Esophagus muscularis mucosa (tissue), 3 donors: Measurements from ENCODE around the gene TUBB3.

Experiments used
- CTCF ChIP-seq, 3 experiments: fragments of 200-600 bp in 2 of 3; fragments of 450-650 bp in 1 of 3; sonication (generic) in 2 of 3; IDR thresholded peaks; one replicate each; pipeline ENCODE4 v1.5.1; 2017 to 2019; ENCODE audit warnings: antibody characterized with exemption in 3 of 3, mild to moderate bottlenecking in 2 of 3, moderate library complexity in 1 of 3
- POLR2A ChIP-seq: fragments of 450-650 bp; IDR thresholded peaks from one replicate; pipeline ENCODE4 v1.6.1; 2017; ENCODE audit warnings: antibody characterized with exemption, moderate library complexity, mild to moderate bottlenecking, low read depth

DNA sequence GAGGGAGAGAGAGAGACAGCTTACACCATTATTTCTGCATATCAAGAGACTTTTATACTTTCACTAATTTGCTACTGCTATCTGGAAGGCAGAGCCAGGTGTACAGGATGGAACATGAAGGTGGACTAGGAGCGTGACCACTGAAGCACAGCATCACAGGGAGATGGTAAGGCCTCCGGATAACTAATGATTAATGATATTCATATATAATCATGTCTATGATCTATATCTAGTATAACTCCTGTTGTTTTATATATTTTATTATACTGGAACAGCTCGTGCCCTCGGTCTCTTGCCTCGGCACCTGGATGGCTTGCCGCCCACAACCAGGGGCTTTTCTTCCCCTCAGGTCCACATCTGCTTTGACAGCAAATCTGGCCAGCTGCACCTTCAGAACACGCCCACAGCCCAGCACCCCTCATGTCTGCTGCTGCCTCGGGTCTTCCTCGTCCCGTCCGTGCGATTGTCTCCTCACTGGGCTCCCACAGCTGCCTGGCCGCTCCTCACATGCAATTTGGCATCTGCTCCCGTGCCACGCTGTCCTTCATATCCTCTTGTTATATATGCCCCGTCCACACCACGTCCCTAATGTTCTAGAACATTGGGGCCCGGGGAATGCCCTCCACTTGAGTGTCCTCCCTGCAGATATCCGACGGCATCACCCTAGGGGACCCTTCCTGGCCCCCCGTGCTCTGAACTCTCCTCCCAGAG, 15.2 kb downstream of the TUBB3 start:
- no peak for TF ChIP-seq POLR2A
- no peak for TF ChIP-seq CTCF (IDR thresholded peaks at IDR 0.05)
